ENCODE results near the gene PTK6. TPM values are rescaled to one million over a fixed set of nuclear protein-coding genes. Genes with fewer than 3 reads are reported as not detected.

Gene PTK6
- total and polyA plus RNA-seq, 2 experiments from 2014 or later = 0.27 to 1.1 TPM

DNA sequence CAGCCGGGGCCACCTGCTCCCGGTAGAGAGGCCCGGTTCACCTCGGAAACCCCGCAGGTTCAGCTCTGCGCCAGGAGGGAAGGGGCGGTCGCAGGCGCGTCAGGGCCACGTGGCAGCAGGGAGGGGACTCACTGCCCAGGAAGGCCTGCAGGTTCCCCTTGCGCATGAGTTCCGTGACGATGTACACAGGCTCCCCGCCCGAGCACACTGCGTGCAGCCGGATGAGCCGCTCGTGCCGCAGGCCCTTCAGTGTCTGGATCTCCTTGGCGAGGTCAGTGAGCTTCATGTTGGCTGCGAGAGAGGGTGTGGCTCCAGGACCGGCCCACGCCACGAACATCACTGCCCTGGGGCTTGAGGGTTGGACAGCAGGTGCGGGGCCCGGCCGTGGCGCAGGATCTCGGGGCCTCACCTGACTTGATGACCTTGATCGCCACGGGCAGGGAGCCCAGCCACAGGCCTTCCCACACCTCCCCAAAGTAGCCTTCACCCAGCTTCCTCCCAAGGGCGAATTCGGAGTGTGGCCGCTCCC lies 4.9 kb upstream of the PTK6 start:
- Histone ChIP-seq H4K20me1 (ENCODE audit: insufficient read depth, poor library complexity, severe bottlenecking) (no peaks in the 10 kb centered on the region), H3K27me3 (no peaks in the 10 kb centered on the region), H3K4me2 (no peak overlapping the region), H3K27ac (no peak overlapping the region), H3K4me3 (no peak overlapping the region), H3K36me3 (replicated peaks; ENCODE audit: insufficient read depth, low read depth) (no peaks in the 10 kb centered on the region), H3K9me3 (ENCODE audit: low read depth) (no peaks in the 10 kb centered on the region), H2AFZ (no peak overlapping the region), H3K79me2 (no peaks in the 10 kb centered on the region), H3K4me1 (ENCODE audit: insufficient read depth) (peaks cover 3% of the 10 kb centered on the region), H3K9me2 (replicated peaks; ENCODE audit: insufficient read depth) (no peaks in the 10 kb centered on the region)
- TF ChIP-seq EZH2 (IDR thresholded peaks at IDR 0.05; ENCODE audit: borderline replicate concordance) = no peak
- TF ChIP-seq, protein P1, sequence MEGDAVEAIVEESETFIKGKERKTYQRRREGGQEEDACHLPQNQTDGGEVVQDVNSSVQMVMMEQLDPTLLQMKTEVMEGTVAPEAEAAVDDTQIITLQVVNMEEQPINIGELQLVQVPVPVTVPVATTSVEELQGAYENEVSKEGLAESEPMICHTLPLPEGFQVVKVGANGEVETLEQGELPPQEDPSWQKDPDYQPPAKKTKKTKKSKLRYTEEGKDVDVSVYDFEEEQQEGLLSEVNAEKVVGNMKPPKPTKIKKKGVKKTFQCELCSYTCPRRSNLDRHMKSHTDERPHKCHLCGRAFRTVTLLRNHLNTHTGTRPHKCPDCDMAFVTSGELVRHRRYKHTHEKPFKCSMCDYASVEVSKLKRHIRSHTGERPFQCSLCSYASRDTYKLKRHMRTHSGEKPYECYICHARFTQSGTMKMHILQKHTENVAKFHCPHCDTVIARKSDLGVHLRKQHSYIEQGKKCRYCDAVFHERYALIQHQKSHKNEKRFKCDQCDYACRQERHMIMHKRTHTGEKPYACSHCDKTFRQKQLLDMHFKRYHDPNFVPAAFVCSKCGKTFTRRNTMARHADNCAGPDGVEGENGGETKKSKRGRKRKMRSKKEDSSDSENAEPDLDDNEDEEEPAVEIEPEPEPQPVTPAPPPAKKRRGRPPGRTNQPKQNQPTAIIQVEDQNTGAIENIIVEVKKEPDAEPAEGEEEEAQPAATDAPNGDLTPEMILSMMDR (IDR thresholded peaks at IDR 0.05; ENCODE audit: poor library complexity) = no peak
- WGBS (ENCODE audit: low lambda C conversion rate, missing lambda C conversion rate) = 92% methylated on average over 26 of the region's 36 CpGs
- no peak for DNase-seq (ENCODE audit: low spot score)

DNA sequence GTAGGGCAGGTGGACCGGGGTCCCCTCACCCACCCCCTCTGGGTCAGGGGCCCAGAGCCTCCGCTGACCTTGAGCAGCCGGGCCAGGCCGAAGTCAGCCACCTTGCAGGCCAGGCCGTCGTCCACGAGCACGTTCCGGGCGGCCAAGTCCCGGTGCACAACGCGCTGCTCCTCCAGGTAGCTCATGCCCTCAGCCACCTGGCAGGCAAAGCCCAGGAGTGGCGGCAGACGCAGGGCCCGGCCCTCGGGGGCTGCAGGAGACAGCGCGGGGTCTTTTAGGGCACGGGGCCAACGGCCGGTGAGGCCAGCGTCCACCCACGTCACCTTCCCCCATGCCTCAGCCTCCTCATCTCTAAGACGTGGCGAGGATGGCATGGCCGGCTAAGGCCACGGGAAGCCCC lies 4.2 kb upstream of the PTK6 start:
- TF ChIP-seq, protein P1 (IDR thresholded peaks at IDR 0.05; ENCODE audit: poor library complexity) = no peak
- no peak for TF ChIP-seq EZH2phosphoT487 (IDR thresholded peaks at IDR 0.05; ENCODE audit: low read depth, severe bottlenecking, unreplicated experiment)
- TF ChIP-seq EZH2 (IDR thresholded peaks at IDR 0.05; ENCODE audit: borderline replicate concordance) = no peak
- Histone ChIP-seq H3K4me2 (no peak overlapping the region), H4K20me1 (ENCODE audit: insufficient read depth, poor library complexity, severe bottlenecking) (no peaks in the 10 kb centered on the region), H3K79me2 (no peaks in the 10 kb centered on the region), H3K9me3 (ENCODE audit: low read depth) (no peaks in the 10 kb centered on the region), H3K4me3 (no peak overlapping the region), H2AFZ (no peak overlapping the region), H3K27me3 (no peaks in the 10 kb centered on the region), H3K4me1 (ENCODE audit: insufficient read depth) (peaks cover 3% of the 10 kb centered on the region), H3K27ac (no peak overlapping the region), H3K9me2 (replicated peaks; ENCODE audit: insufficient read depth) (no peaks in the 10 kb centered on the region), H3K36me3 (replicated peaks; ENCODE audit: insufficient read depth, low read depth) (no peaks in the 10 kb centered on the region)
- 96% methylated on average over 28 of the region's 28 CpGs for WGBS (ENCODE audit: low lambda C conversion rate, missing lambda C conversion rate)
- no peak for DNase-seq (ENCODE audit: low spot score)

DNA sequence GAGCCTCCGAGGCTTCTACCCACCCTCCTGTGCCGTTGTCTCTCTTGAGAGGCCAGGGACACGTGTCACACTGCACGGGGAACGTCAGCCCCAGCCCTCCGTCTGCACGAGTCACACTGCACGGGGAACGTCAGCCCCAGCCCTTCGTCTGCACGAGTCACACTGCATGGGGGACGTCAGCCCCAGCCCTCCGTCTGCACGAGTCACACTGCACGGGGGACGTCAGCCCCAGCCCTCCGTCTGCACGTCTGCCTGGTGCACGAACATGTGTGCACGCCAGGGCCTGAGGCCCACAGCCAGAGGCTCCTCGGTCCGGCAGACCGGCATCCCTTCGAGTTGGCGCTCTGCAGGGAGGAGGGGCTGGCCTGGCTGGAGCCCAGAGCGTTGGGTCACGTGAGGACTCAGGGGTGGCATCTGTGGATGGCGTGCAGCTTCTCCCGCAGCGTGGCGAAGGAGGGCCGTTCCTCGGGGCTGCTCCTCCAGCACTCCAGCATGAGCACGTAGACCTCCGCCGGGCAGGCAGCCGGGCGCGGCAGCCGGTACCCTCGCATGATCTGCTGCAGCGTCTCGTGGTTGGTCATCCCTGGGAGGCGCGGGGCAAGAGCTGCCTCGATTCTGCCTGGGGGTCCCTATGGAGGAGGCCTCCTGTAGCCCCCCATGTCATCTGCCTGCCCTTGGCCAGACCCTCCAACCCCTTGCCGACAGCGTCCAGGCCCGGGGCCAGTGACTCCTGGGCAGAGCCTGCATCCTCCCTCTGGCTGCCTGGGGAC lies 3.4 kb upstream of the PTK6 start:
- no peak overlapping the region for H3K4me3 ChIP-seq
- no peak overlapping the region for H3K27ac ChIP-seq
- H3K9me2 ChIP-seq (replicated peaks; ENCODE audit: insufficient read depth) = no peaks in the 10 kb centered on the region
- no peaks in the 10 kb centered on the region for H4K20me1 ChIP-seq (ENCODE audit: insufficient read depth, poor library complexity, severe bottlenecking)
- no peaks in the 10 kb centered on the region for H3K79me2 ChIP-seq
- 89% methylated on average over 49 of the region's 49 CpGs for WGBS (ENCODE audit: low lambda C conversion rate, missing lambda C conversion rate)
- H3K27me3 ChIP-seq = no peaks in the 10 kb centered on the region
- peaks cover 3% of the 10 kb centered on the region for H3K4me1 ChIP-seq (ENCODE audit: insufficient read depth)
- no peak for DNase-seq (ENCODE audit: low spot score)
- TF ChIP-seq, protein P1 (IDR thresholded peaks at IDR 0.05; ENCODE audit: poor library complexity) = no peak
- TF ChIP-seq EZH2 (IDR thresholded peaks at IDR 0.05; ENCODE audit: borderline replicate concordance) (no peak), EZH2phosphoT487 (IDR thresholded peaks at IDR 0.05; ENCODE audit: low read depth, severe bottlenecking, unreplicated experiment) (no peak)
- no peak overlapping the region for H3K4me2 ChIP-seq
- no peaks in the 10 kb centered on the region for H3K9me3 ChIP-seq (ENCODE audit: low read depth)
- H2AFZ ChIP-seq = no peak overlapping the region
- no peaks in the 10 kb centered on the region for H3K36me3 ChIP-seq (replicated peaks; ENCODE audit: insufficient read depth, low read depth)

Measured in hepatocyte (in vitro differentiated cells).